G401.6 (cell line): ENCODE measurements around the gene C11orf71.

ENCODE experiments used
- FAIRE-seq: peaks from 2 replicates; lab custom pipeline; 2012; peaks lifted over from hg19 to GRCh38; lab: Jason Lieb, UNC

C11orf71 gene

GRCh38 chr11:114399490-114400215, 658 bp downstream of the C11orf71 start:
- FAIRE-seq = no peak

GRCh38 chr11:114398303-114398920, 1.9 kb downstream of the C11orf71 start:
- FAIRE-seq = no peak

- FAIRE-seq = no peak
Observed at GRCh38 chr11:114397349-114397982, 2.8 kb downstream of the C11orf71 start.

- FAIRE-seq = no peak
Observed at GRCh38 chr11:114396916-114397315, 3.4 kb downstream of the C11orf71 start.

- FAIRE-seq = no peak
Observed at GRCh38 chr11:114395736-114396135, 4.6 kb downstream of the C11orf71 start.

- FAIRE-seq = no peak
Observed at GRCh38 chr11:114392735-114393667, 7.3 kb downstream of the C11orf71 start.

- FAIRE-seq = no peak
Observed at GRCh38 chr11:114386545-114386944, 13.8 kb downstream of the C11orf71 start.

- no peak for FAIRE-seq
Observed at GRCh38 chr11:114386131-114386530, 14.2 kb downstream of the C11orf71 start.

GRCh38 chr11:114384487-114384886, 15.8 kb downstream of the C11orf71 start:
- FAIRE-seq = no peak

GRCh38 chr11:114382509-114382908, 17.8 kb downstream of the C11orf71 start:
- FAIRE-seq = no peak

- no peak for FAIRE-seq
Observed at GRCh38 chr11:114379394-114380069, 20.8 kb downstream of the C11orf71 start.

- FAIRE-seq = no peak
Observed at GRCh38 chr11:114377612-114378267, 22.6 kb downstream of the C11orf71 start.

- no peak for FAIRE-seq
Observed at GRCh38 chr11:114375052-114375451, 25.3 kb downstream of the C11orf71 start.

- no peak for FAIRE-seq
Observed at GRCh38 chr11:114368918-114369680, 31.2 kb downstream of the C11orf71 start.

- FAIRE-seq = no peak
Observed at GRCh38 chr11:114367244-114367957, 32.9 kb downstream of the C11orf71 start.

GRCh38 chr11:114366331-114367243, 33.7 kb downstream of the C11orf71 start:
- FAIRE-seq = no peak

GRCh38 chr11:114362958-114363357, 37.4 kb downstream of the C11orf71 start:
- no peak for FAIRE-seq

- FAIRE-seq = no peak
Observed at GRCh38 chr11:114362326-114362725, 38.0 kb downstream of the C11orf71 start.

- no peak for FAIRE-seq
Observed at GRCh38 chr11:114359342-114359741, 41.0 kb downstream of the C11orf71 start.
